ENCODE results near the gene GRIN2C.

- TF ChIP-seq CTCF (IDR thresholded peaks at IDR 0.05; ENCODE audit: low read depth, low read length) (no peak), EZH2phosphoT487 (IDR thresholded peaks at IDR 0.05; ENCODE audit: low read depth) (no peak)
Measured at GRCh38 chr17:74848656-74849399, 10.9 kb downstream of the GRIN2C start.

Data from OCI-LY3 (cell line).